GM18861 (cell line): ENCODE results near the gene SPATA32.

Experiments used
- ATAC-seq: cut with Tn5 transposase; IDR thresholded peaks from one replicate; pipeline ENCODE4 v1.9.1; 2021; ENCODE audit not compliant: unreplicated experiment

Gene SPATA32

GRCh38 chr17:45293413-45294211, 31.7 kb upstream of the SPATA32 start:
- ATAC-seq: no peak

GRCh38 chr17:45292696-45293412, 31.0 kb upstream of the SPATA32 start:
- no peak for ATAC-seq

- ATAC-seq: no peak
These were observed 29.4 kb upstream of the SPATA32 start for GRCh38 chr17:45291171-45291805.

GRCh38 chr17:45290269-45290765, 28.4 kb upstream of the SPATA32 start:
- ATAC-seq: no peak

- ATAC-seq: no peak
These were observed 27.7 kb upstream of the SPATA32 start for GRCh38 chr17:45289301-45290268.

GRCh38 chr17:45288825-45289224, 26.9 kb upstream of the SPATA32 start:
- ATAC-seq: no peak

GRCh38 chr17:45287526-45288500, 25.9 kb upstream of the SPATA32 start:
- ATAC-seq: no peak

GRCh38 chr17:45286286-45286685, 24.4 kb upstream of the SPATA32 start:
- ATAC-seq: no peak

GRCh38 chr17:45284176-45285140, 22.6 kb upstream of the SPATA32 start:
- ATAC-seq: no peak

GRCh38 chr17:45283711-45284110, 21.8 kb upstream of the SPATA32 start:
- ATAC-seq: no peak

GRCh38 chr17:45282683-45283644, 21.1 kb upstream of the SPATA32 start:
- no peak for ATAC-seq

- no peak for ATAC-seq
These were observed 18.0 kb upstream of the SPATA32 start for GRCh38 chr17:45279898-45280297.

GRCh38 chr17:45277992-45278391, 16.1 kb upstream of the SPATA32 start:
- no peak for ATAC-seq

- ATAC-seq: no peak
These were observed 15.4 kb upstream of the SPATA32 start for GRCh38 chr17:45277216-45277849.

- no peak for ATAC-seq
These were observed 14.1 kb upstream of the SPATA32 start for GRCh38 chr17:45276031-45276430.

GRCh38 chr17:45274033-45274432, 12.1 kb upstream of the SPATA32 start:
- no peak for ATAC-seq

GRCh38 chr17:45273551-45273957, 11.7 kb upstream of the SPATA32 start:
- no peak for ATAC-seq
